HUDEP-2 (cell line): Measurements from ENCODE around the gene INSYN1.
"Not testable (repeated sequence)": the region's sequence is repeated elsewhere in the genome, so short reads cannot be mapped to it uniquely, and the experiment has no call there.

Source experiments
- DNase-seq, 76 experiments: peaks; one replicate each; lab custom pipeline; 2025; ENCODE audit not compliant: unreplicated experiment in 76 of 76; lab: John Stamatoyannopoulos, UW

INSYN1 gene

DNA sequence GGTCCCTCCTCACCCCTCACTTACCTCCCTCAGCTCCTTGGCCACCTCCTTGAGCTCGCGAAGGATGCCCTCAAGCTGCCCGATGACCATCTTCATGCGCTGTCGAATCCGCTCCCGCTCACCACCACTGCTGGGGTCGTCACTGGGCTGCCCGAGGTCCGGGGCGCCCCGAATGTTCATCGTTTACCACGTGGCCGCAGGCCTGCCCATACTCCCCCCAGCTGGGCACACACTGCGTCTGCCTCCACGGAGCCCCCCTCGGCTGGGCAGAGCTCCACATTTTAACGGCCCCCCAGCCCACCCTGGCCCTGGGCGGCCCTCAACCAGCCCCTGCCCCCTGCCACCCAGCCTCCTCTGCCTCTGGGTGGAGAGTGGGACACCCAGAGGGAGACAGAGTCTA lies 2.2 kb downstream of the INSYN1 start:
- DNase-seq = no peak

DNA sequence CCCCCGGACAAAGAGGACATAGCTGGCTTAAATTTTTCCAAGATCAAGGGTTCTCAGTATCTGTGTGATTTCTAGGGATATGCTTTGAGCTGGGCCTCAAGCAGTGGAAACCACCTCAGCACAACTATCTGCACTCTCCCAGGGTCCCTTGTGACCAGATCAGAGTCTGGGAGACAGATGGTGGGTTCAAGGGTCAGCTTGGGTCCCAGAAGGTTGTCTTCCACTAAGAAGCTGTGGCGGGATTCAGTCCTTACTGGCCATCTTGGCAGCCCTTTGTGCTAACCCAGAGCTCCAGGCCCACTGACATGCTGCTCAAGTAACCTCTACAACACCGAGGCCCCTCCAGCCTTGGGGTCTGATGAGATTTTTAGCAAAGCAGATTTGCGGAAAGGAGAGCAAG lies 2.7 kb downstream of the INSYN1 start:
- DNase-seq = no peak

DNA sequence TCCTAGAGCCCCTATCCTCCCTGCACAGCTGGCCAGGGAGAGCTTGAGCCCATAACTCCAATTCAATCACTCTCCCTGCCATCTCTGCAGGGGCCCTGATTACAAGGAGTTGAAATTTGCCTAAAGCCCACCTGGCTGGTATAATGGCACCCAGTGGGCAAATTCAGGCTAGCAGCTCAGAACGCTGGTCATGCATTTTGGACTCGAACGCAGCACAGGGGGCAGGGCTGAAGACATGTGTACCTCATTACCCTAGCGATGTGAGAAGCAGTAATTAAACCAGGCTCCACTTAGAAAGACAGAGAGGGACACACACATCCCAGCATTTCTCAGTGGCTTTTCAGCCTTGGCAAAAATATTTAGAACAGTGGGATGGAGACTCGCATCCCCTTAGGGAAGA lies 3.2 kb downstream of the INSYN1 start:
- no peak for DNase-seq

DNA sequence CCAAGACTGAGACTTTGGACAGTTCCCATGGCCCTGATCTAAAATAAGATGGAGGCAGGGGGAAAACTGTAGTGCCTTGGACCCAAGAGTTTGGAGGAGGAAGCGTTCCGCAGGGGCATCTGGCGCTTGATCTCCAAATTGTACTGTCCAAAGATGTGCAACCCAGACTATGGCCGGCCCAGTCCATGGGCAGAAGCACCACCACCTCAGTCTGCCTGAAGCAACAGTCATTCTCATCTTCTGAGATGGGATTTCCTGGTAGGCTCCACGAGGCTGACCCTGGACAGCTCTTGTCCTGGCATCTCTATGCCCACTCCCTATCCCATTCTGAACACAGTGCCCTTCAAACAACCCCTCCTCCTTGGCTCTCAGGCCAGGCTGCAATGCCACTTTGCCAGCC lies 3.6 kb downstream of the INSYN1 start:
- no peak for DNase-seq

DNA sequence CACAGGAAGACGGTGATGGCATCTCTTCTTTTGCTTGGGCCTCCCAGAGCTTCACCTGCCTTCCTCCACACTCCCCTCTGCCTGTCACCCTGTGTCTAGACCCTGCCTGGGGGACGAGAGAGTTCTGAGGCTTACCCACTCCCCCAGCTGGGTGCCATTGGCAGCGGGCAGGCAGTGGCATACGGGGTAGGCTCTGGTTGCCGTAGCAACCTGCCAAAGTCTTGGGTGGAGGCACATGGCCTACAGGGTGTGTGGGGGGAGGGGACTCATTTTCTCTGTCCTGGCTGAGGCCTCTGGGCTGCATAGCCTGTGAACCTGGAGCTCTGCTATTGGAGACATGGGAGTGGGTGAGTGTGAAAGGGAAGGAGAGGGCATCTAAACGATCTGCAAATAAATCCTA lies 4.4 kb downstream of the INSYN1 start:
- no peak for DNase-seq

DNA sequence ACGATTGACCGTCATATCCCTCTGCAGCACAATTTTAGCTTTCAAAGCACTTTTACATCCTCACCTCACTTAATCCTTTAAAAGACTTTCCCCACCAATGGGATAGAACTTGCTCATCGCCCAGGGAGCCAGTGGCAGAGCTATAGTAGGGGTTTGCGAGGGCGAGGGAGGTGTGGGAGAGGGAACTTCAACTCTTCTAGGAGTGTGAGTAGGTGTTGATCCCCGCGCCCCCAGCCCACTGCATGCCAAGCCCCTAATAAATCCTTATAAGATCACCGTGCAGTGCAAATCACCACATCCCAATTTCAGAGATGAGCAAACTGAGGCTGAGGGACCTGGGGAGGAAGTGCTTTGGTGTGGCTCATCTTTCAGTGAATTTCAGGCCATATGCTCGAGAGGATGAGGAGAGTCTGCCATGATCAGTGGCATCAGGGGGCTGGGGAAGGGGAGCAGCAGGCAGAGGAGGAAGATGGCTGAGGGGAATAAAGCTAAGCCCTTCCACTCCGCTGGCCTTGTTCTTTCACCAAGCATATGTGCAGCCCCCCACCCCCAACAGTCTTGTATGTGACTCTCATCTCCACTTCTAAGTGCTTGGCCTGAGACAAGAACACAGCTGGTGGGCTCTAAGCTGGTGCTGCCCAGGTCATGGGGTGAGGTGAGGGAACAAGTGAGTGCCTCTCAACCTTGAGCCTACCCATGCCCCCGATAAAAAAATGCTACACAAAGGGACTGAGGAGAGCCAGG lies 5.1 kb downstream of the INSYN1 start:
- DNase-seq = no peak

DNA sequence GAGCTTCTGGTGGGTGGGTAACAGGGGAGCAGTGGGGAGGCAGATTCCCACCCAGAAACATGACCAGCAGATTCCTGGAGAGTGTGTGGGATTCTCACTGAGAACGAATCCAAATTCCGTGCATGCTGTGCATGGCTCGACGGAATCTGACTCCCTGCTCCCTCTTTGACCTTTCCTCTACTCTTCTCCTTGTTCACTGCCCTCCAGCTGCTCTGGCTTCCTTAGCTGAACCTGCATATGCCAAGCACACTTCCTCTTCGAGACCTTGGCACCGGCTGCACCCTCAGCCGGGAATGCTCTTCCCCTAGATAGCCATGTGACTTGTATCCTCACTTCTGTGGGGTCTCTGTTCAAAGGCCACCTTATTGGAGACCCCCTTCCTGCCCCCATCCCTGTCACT lies 6.3 kb downstream of the INSYN1 start:
- DNase-seq = no peak

DNA sequence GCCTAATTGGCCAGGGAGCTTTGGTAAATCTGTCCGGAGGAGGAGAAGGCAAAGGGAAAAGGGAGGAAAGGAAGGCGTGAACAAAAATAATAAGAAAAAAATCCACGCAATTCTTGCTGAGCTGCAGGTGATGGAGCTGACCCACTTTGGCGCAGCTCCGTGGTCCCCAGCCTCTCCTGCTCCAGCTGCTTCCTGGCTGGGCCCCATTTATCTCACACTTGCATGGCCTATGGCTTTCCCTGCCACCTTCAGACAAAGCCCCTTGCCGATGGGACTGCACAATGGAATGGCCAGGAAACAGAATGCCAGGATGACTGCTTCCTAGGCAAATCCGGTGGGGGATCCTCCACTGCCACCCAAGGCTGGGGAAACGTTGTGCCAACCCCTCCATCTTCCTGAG lies 6.9 kb downstream of the INSYN1 start:
- no peak for DNase-seq

DNA sequence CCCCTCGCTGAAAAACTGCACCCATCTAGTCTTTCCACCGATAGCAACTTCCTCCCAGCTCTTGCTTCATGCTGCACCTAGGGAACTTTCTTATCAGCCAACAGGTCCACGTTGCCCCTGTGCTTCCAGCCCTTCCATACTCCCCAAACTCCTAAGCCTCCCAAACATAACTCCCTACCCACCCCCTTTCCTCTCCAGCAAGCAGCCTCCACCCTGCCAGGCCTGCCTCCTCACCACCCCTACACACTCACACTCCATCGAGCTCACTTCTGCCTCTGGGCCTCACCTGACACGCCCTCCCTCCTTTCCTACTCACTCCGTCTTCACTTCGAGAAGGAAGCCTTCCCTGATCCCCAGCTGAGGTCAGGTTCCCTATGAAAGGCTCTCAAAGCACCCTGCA lies 8.1 kb downstream of the INSYN1 start:
- DNase-seq = no peak

DNA sequence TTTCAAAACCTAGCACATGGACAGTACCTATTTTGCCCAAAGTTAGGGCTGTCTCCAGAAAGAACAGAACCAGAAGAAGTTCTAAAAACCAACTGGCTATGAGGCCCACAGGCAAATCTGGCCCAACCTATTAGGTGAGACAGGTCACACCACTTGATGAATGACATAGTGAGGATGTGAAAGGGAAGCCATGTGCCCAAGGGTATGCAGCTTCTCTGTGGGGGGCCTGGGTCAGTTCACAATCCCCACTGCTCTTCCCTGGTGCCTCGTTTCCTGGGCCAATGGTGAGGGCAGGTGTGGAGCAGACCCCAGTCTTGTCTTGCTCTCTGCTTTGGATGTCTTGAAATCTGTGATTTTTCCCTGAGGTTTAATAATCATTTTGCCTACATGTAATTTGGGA lies 8.9 kb downstream of the INSYN1 start:
- DNase-seq = no peak

DNA sequence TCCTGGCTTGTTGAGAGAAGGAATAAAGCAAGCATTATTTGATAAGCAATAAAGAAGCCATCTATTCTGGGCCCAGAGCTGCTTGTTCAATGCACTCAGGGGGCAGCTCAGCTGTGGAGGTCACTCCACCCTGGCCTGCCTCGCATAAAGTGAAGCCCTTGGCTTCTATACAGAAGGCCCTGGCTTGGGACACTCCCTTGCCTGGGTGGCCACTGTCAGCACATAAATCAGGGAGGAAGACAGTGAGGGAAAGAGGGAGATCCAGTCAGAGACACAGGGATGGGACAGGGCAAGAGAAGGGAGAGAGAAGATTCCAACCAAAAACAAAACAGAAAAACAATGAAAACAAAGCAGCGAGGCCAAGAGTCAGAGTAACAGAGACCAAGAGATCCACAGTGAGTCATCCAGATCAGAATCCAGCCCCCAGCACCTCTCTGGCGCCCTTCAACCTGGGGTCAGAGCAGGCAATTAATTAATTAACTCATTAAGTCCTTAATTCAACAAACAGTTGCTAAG lies 11.8 kb downstream of the INSYN1 start:
- no peak for DNase-seq

DNA sequence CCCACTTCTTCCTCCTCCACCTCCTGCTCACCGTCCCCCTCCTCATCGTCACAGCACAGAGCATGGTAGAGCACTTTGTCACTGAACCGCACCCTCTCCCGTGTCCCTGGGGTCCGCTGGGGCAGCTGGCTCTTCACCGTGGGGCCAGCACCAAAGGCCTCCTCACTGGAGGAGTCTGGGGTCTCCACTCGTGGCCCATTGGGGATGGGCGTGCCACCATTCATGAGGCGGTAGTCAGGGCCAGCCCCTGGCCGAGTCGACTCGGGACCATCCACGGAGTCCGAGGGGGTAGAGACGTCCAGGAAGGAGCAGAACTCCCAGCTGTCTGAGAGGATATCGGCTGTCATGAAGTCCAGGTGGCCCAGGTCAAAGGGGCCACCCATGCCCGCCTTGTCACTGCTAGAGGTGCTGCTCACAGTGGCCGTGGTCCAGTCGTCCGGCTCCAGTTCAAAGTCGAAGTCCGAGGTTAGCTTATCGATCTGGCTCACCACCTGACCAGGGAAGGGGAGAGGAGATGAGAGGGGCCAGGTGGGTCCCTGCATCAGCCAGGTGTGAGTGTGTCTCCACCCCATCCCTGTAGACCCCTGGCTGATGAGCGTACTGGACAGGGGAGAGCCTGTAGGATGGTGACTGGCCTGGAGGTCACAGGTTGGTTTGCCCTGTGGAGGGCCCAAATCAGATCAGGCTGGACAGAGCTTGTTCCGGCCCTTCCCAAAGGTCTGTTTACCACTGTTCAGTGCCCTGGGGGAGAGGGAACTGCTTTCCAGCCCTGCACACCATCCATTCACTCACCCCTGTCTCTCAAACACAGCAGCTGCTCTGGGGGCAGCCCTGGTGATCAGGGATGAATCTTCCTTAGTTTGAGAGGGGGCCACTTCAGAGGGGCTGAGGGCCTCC lies 12.8 kb downstream of the INSYN1 start:
- DNase-seq = no peak

DNA sequence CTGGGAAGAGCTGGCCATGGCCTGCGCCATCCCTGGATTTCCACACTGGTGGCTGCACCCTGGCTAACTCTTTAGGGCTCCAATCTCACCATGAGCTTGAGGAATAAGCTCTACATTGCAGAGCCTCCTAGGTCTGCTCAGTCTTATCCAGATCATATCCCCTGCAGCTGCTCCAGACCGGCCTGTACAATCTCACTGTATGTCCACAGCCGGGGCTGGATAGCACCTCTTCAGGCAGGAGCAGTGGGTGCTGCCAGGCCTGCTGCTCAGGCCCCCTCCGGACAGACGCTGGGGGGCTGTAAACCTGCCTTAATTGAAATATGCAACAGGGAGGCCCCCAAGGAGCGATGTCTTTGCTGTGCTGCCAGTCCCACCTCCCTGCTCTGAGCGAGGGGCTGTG lies 15.6 kb downstream of the INSYN1 start:
- no peak for DNase-seq

DNA sequence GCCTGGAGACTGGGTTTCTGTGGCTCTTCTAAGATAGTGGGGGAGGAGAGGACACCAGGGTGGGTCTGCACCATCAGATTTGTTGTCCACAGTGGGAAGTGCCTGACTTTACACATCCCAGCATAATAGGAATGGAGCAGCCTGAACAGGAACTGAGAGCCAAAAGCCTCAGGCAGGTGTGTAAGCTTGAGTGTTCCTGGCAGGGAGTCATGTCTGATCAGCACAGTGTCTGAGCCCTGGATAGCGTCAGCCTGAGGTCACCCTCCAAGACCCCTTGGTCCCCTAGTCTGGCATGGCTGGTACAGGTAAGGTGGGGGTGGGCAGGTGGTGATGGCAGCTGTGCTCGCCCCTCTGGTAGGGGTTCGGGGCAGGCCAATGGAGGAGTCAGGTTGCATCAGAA lies 20.2 kb downstream of the INSYN1 start:
- DNase-seq = no peak

DNA sequence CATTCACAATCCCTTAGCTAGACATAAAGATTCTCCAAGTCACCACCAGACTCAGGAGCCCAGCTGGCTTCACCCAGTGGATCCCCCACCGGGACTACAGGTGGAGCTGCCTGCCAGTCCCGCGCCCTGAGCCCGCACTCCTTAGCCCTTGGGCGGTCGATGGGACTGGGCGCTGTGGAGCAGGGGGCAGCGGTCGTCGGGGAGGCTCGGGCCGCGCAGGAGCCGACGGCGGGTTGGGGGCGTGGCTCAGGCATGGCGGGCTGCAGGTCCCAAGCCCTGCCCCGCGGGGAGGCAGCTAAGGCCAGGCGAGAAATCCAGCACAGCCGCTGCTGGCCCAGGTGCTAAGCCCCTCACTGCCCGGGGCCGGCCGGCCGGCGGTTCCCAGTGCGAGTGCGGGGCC lies 21.1 kb downstream of the INSYN1 start:
- not testable (repeated sequence) for DNase-seq

DNA sequence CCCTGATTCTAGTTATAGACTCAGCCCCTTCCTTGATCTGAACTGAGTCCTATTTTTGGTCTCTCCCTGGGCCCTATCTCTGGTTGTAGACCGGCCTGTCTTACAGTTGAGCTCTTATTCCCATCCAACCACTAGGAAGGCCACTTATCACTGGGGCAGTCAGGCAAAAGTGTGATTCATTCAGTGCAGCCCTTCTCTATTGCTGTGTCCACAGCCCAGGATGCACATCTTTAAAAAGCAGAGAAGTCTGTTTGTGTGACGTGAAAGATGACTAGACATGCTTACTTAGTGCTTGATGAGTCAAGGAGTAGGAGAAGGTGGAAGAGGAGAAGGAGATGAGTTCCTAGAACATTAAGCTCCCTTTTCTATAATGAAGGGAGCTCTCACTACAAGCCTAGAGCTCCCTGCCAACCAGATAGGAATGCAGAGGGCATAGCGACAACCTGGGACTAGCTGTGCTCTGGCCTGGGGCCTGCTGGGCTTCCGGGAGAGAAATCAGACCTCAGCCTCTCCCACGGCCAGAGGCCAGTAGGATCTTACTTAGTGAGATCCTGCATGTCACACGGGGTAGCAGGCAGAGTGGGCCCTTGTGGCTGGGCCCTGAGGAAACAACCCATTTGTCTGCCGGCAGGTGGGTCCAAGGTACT lies 25.7 kb downstream of the INSYN1 start:
- no peak for DNase-seq

DNA sequence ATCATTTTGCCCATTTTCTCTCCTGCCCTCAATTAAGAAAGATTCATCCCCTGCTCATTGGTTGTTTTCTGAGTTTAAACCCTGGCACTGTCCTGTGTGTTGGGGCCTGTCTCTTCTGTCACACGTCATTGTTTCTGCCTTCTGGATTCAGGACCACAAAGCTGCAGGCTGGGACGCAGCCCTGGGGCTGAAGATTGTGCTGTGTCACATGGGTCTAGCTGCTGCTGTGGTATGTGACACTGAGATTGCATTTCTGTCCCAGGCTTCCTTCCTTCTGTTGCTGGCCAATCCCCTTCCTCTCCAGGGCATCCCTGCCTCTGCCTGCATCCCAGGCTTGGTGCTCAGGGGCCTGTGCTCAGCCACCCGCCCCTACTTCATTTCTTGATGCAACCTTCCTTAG lies 28.9 kb downstream of the INSYN1 start:
- no peak for DNase-seq

DNA sequence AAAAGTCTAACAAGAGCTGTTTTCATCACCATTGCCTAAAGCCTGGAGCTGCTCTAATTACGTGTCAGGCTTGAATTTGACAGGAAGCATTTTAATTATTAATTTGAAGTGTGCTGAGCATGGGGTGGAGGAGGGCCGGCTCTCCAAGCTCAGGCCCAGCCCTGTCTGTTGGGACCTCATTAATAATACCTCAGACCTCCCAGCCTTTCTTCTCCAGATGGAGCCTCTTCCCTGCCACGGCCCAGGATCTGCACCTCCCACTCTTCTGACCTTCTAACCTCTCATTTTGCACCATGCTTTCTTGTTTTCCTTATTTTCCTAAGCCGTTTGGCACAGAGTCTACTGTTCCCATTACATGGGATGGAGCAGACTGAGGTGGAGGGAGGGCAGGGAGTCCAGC lies 30.0 kb downstream of the INSYN1 start:
- no peak for DNase-seq

DNA sequence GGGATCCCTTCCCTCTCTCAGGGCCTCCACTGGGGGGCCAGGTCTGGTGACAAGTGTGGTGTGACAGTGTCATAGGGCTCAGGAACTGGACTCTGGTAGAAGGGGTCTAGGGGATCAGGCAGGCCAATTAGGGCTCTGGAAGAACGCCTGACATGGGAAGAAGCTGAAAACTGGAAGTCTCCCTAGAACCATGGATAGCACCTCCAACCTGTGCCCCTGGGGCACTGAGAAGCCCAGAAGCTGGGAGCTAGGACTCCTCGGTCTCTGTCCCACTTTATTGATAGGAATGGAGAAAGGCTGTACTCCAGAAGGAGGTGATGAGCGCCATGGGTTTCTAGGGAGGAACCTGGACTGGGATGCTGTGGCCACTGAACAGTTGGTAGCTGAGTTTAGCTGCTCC lies 30.7 kb downstream of the INSYN1 start:
- DNase-seq = no peak

DNA sequence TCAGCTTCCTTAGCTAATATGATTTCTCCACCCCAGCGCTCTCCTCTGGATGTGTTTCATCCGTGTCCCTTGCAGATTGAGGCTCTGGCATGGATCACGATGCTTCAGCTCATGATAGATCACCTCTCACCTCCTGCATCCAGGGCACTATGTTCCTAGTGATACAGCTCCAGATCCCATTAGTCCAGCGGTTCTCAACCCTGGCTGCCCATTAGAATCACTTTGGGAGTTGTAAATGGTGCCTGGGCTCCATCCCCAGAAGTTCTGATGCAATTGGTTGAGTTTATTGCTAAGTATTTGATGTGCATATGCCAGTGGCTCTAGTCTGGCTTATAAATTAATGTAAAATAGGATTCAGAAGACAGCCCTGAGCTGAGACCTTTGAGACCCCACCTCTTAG lies 34.5 kb downstream of the INSYN1 start:
- no peak for DNase-seq

DNA sequence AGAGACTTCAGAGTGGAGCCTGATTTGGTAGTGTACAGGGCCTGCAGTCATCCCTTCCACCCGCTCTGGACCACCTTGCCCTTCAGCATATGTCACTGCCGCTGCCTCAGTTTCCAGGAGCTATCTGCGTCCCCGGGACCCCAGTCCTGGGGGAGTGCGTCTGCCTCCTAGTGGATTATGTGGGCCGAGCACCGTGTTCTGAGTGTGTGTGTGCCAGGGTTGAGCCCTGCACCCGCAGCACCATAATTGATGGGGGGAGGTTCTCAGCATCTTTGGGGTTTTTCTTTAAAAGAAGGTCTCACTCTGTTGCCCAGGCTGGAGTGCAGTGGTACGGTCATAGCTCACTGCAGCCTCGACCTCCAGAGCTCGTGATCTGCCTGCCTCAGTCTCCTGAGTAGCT lies 35.3 kb downstream of the INSYN1 start:
- DNase-seq = no peak

DNA sequence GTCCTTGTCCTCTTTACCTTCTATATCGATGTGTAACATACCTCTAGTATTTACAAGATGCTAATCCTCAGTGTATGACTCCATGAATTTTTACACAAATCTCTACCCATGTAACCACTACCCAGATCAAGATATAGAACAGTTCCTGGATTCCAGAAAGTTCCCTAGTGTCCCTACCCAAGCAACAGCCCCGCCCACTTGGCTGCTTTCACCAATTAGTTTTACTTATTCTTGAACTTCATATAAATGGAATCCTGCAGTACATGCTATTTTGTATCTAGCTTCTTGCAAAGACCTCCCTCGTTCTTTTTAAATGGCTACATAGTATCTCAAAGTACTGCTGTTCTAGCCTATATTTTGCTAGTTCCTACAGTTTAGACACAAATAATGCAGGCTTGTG lies 35.9 kb downstream of the INSYN1 start:
- DNase-seq = no peak
